AML-193 (cell line): ENCODE data around the gene GRID2.
"Not testable (repeated sequence)": the region's sequence is repeated elsewhere in the genome, so short reads cannot be mapped to it uniquely, and the experiment has no call there.

Experiments used
- DNase-seq, 2 experiments: peaks; one replicate each; lab custom pipeline; 2025; lab: John Stamatoyannopoulos, UW

Gene GRID2

DNA sequence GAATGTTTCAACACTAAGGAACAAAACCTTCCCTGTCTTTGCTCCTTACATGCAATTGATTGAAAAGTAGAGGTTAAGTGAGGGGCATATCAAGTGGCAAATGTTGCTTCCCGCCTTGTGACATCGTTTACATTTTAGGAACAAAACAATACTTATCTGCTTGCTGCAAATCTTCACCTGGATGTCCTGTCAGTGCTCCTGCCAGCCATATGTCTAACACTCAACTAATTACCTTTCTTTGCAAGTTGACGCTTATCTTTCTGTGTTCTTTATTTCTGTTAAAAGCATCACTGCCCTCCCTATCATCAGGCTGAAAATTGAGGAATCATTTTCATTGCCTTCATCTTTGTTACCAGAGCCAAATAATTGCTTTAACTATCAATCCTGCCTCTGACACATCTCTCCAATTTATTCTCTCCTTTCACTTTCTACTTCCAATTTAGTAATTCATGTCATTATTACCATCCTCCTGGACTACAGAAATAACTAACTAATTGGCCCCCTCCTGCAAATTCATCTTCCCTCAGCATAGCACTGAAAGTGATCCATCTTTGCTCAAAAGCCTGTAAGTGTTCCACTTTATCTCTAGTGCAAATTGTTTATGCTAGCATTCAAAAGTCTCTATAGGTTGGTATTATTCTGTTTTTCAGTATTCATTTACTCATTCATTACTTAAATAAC is 1226.1 kb downstream of the GRID2 start:
- no peak for DNase-seq

DNA sequence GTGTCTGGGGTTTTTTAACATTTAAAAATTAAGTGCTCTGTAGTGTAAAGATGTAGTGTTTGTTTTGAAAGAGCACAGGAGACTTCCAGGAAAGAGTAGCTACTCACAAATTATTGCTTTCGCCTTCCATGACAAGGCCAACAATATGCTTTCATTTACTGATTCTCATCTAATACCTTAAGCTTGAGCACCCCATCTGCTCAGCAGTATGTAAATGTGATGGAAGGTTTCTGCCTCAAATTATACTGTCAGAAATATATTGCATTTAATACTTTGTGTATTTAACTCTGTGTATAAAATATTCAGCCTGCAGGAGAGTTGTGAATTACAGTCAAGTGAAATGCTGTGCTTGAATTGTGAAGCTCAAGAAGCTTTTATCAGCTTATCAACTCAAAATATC is 1228.5 kb downstream of the GRID2 start:
- no peak for DNase-seq

DNA sequence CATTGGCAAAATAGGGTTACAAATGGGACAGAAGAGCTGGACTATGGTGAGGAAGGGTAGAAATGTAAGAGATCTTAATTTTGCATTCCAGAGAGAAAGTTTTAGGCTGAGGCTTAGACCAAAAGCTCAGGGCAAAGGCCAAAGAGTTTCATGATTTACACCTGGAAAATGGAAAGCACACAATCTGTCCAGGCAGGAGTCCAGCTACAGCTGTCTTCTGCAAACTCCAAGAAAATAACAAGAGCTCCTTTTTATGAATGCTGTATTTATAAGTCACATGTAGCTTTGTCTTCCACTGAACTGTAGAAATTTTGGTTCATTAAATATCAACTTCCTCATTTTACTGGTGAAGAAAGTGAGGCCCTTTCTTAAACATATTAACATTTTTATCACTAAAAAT is 1236.8 kb downstream of the GRID2 start:
- DNase-seq, result no peak

DNA sequence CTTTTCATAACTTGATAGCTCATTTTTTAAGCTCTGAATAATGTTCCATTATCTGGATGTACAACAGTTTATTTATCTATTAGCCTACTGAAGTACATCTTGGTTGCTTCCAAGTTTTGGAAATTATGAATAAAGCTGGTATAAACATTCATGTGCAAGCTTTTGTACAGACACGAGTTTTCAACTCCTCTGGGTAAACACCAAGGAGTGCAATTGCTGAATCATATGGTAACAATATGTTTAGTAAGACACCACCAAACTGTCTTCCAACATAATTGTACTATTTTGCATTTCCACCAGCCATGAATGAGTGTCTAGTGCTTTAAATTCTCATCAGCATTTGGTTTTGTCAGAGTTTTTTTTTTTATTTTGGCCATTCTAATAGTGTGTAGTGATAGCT is 1258.1 kb downstream of the GRID2 start:
- DNase-seq, result no peak

DNA sequence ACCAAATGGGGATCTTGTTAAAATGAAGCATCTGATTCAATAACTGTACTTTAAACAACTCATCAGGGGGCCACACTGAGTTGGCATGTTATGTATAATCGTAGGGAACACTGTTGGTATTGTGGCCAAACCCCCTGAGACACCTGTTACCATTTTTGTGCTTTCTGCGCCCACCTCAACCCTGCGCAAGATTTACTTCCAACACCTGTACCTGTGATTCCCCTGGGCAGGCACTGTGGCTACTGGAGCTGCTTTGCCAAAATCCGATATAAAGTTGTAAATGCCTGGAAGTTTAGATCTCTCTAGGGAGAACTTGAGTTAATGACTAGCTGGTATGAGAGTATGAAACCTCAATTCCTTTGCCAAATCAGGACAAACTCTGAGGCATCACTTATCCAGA is 1265.0 kb downstream of the GRID2 start:
- no peak for DNase-seq

DNA sequence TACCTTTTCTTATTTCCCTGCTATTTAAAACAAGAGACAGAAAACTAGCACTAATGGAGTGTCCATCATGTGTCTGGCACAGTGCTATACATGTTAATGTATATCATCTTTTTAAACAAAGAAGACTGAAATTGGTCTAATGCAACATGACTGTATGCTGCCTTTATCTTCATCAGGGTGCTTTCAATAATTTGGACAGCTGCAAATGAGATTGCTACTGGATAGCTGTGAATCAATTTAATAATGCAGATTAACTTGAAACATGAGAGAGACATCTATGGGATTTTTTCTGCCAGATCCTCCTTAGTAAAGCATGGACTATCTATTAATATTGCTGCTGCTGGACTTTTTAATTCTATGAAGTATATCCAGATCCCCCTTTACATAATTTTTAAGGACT is 1269.5 kb downstream of the GRID2 start:
- DNase-seq, result no peak

DNA sequence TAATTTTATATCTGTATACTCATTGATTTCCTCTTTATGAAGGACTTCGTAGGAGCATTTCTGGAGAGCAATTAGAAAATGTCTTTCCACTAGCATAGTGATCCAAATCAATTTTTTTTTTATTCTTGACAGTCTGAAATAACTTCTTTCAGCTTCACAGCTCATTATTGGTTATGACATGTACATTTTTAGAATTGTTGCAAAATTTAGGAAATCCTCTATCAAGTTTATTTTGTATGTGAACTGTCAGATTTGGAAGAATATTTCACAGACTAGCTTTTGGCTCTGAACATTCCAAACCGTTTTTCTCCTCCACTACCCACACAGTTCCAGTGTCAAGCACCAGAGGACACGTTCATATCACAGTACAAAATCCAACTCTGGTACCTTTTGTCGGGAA is 1275.2 kb downstream of the GRID2 start:
- DNase-seq, result no peak

DNA sequence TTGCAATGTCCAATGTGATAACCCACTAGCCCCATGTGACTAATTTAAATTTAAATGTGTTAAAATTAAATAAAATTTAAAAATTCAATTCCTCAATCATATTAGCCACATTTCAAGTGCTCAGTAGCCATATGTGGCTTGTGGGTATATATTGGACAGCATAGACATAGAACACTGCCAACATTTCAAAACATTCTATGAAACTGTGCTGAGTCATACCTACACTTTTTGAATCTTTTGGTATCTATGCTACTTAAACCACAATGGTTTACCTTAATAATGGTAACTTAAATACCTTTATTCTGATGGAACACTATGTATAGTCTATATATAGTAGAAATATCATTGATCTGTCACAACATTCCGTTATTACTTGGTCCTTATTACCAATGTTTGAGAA is 1301.4 kb downstream of the GRID2 start:
- DNase-seq, result no peak

DNA sequence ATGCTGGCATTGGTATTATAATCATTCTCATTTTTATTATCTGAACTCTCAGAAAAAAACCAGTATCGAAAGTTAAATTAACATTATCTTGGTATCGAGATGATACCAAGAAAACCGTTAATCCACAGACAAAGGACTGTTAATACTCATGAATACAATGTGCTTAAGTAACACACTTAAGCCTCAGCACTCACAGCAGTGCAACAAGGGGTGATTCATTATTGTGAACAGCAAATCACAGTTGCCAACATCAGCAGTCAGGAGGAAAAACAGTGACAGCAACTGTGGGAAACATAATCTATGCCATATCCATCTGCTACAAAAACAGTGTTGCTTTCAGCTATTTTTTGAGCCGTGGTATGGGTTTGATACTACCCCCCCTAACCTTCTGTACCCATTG is 1313.8 kb downstream of the GRID2 start:
- DNase-seq, result no peak

DNA sequence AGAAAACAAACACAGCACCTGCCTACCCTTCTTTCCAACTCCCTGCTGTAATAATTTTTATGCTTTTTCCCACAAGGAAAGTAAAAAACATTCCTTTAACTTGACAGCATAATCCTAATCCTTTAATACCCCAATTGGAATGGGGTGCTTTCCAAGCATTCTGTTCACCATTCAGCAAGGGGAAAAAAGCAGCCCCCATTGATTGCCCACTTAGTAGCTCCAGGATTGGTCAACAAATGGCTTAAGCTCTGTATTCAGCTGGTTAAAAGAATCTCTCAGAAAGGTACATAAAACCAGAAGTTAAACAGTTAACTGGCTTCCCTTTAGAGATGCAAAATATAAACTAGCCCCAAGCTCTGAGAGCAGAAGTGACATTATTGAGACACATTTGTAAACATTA is 1330.0 kb downstream of the GRID2 start:
- no peak for DNase-seq

DNA sequence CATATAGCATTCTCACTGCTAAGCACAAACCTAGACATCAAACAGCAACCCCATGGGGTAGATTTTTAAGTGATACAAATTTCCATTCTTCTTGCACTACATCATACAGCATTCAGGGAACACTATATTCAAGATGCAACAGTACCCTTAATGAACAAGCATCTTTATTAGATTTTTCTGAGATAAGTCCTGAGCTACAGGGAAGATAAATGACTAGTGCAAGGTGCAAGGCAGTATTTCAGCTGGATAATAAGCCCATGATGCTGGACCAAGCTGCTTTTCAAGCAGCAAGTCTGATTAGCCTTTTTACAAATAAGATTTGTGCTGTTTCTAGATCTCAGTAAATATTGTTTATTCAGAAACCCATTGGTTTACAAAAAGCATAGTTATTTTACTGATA is 1332.2 kb downstream of the GRID2 start:
- no peak for DNase-seq

DNA sequence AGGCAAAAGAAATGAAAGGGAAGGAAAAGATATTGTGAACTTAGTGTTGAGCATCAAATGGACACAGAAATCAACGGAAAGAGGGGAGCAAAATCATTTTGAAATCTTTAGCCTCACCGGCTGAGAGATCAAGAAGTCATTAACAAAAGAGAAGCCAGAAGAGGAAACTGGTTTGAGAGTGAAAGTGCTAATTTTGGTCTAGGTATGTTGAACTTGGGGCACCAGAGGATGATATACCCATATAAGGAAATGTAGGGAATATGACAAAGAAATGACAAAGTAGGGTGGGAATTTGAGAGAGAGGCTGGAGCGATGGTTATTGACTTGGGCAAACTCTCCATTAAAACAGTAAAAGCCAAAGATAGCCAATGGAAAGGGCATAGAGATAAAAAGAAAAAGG is 1341.4 kb downstream of the GRID2 start:
- no peak for DNase-seq

DNA sequence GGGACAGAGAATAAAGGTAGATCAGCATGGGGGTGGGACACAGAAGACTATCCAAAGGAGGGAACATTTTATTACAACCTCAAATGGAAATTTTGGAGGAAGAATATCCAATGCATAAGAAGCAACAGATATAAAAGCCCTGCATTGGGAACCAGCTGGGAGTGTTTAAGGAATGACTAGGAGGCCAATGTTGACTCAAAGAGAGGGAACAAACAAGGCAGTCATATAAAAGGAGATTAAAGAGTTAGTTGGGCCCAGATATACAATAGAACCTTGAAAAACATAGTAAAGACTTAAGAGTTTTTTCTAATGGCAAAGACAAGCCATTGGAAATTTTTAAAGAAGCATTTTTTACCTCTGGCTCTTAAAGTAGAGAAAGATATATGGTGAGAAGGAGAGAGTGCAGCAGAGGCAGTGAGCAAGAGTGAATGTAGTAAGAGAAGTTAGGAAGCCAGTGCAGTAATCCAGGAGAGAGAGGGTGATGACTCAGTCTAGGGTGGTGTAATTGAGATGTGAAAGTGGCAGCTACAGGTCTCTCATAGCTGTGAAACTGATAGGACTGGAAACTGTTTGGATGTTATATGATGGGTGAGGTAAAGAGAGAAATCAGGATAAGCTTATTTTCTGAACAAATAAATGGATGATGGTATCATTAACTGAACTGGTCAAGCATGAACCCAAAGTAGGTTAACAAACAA is 1342.6 kb downstream of the GRID2 start:
- no peak for DNase-seq

DNA sequence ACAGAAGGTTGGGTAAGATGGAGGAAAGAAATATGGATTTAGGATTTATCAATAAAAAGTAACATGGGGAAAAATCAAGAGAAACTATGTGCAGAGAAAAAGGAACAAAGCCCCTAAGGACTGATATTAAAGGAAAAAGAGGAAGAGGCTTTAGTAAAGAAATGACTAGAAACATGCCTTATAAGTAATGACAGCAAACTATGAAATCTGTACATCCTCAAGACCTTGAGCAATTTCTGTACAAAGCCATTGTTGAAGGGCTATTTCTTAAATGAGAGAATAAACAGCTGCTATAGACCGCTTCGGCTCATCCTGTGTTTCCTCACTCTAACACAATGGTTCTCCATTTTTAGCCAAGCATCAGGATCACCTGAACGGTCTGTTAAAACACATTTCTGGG is 1344.5 kb downstream of the GRID2 start:
- no peak for DNase-seq

DNA sequence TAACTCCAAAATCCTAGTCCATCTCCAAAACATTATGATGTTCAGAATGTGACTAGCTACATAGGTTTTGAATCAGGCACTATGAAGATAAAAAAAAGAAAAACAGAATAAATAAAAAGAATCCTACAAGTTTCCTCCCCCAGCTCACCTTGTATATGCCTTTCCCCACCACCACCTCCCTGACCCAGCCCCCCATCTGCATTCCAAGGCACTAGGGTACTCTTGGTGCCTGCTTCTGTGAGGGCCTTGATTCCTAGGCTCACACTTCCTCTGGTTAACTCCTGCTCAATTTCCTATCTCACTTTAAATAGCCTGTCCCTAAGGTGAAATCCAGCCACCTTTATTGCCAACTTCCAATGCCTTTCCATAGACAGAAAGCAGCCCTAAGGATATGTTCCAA is 1346.1 kb downstream of the GRID2 start:
- no peak for DNase-seq

DNA sequence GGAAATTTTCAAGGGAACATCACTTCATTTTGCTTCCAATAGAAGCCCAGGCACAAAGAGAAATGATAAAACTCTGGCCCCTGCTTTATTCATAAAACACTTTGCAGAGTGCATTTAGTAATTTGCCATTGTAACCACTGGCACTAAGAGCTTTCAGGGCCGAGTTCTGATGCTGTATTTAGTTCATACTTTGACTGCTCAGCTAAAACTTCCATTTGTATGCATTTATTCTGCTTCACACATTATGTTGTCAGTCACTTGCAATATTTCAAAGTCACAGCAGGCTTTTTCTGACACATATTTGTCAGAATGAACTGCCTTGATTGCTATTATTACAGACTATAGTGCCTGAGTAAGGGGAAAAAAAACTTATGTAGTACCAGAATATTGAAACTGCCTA is 1350.4 kb downstream of the GRID2 start:
- DNase-seq, result no peak

DNA sequence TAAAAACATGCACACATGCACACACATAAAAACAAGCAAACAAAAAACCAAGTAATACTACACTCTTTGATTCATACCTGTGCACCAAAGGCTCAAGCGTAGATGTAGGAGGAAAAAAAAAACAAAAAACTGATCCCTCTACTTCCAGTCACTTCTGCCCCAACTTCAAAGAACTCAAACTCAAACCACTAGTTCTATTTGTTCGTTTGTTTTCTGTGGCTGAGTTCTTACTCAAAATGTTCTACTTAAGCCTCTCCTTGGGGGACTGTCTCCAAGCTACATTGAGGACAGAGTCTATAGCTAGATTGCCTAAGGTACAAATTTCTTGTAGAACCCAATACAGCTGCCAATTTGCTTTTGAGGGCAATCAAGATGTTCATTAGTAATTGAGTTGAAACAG is 1353.8 kb downstream of the GRID2 start:
- DNase-seq, result no peak

DNA sequence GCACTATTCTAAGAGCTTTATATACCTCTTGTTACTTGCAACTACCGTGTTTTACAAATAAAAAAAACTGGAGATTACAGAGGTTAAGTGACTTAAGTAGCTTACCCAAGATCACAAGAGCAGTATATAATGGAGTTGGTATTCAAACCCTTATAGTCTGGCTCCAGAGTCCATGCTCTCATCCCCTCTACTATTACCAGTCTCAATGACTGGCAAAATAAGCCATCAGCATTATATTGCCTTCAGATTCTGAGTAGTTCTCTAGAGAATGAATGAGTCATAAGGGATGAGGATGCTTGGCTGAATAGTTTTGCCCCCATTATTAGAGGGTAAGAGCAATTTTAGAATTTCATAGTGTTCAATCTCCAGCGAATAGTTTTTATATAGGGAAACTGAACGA is 1354.7 kb downstream of the GRID2 start:
- no peak for DNase-seq

DNA sequence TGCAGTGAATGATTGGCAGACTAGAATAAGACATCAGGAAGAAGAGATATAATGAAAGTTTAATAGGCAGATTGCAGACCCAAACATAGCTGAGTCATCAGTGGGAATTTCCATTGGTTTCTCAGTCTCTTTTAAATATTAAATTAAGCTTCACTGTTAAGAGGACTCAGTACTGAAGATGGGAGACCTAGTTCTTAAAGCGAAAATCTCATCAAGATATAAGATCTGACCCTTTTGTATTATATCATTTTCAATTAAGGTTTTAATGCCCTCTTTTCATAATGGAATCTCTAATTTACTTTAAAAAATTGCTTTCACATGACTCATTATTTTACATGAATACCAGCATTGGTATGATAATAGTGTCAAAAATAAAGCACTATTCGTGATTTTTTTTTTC is 1355.9 kb downstream of the GRID2 start:
- no peak for DNase-seq

DNA sequence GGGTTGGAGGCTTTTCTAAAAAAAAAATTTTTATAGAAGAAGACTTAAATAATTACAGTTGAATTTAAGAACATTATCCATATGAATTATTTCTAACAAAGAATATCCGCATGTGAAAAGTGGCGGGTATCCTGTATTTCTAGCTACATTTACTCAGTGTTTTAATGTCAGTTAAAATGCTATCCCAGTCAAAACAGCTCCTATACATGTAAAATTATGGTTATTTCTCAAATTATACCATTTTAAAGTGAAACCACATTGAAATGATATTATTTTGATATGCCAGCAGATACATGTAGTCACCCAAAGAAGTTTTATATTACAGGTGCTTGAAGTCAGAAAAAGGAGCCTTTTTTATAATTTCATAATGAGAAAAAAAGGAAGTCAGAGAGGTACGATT is 1356.3 kb downstream of the GRID2 start:
- DNase-seq, result no peak

DNA sequence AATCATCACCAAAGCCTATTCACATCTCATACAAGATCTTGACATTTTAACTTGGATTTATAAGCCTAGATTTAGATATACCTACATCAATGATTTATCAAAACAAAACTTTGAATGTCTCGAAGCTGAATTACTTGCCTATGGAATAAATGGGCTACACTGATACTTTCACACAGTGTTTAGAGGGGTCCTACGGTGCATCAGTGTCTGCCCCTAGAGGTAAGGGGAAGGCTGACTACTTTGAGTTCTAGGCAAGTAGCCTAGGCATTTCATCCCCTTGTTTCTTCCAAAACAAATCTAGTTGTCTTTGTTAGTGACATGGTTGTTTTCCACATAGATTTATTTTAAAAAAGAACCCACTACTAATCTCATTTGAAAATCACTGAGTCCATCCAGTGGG is 1366.7 kb downstream of the GRID2 start:
- no peak for DNase-seq

DNA sequence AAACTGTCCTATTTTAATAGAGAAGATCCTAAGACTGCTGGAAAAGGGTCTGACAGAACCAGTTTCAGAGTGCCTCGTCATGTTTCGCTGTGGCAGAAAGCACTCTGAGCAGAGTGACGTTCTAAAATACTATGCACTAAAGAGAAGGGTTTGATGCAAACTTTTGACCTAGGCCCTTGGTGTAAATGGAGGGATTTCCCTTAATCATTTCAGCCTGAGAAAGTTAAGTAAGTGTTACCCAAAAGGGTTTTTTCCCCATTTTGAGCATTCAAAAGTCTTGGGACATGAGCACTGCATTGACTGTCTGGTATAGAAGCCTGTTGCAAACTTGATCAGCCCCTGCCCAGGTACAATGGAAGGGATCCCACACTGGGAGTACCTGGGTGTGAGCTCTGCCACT is 1367.3 kb downstream of the GRID2 start:
- no peak for DNase-seq

DNA sequence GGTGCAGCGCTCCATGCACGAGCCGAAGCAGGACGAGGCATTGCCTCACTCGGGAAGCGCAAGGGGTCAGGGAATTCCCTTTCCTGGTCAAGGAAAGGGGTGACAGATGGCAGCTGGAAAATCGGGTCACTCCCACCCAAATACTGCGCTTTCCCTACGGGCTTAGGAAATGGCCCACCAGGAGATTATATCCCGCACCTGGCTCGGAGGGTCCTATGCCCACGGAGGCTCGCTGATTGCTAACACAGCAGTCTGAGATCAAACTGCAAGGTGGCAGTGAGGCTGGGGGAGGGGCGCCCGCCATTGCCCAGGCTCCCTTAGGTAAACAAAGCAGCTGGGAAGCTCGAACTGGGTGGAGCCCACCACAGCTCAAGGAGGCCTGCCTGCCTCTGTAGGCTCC is 1373.2 kb downstream of the GRID2 start:
- DNase-seq, result not testable (repeated sequence)

DNA sequence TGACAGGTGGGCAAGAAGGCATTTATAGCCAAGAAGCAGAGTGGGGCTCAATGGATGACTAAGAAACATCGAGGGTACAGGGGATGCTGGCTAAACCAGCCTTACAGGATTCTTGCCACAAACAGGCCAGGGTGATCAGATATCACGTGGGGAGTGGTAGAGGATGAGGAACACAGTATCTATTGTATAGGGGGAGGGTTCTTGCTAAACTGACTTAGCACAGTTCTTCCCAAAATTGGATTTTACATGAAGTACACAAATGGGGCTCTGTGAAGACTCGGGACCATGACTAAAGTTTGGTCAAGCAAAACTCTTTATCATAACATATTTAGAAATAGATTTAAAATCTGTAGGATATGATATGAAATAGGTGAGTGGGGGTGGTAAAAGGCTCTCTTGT is 1380.8 kb downstream of the GRID2 start:
- no peak for DNase-seq
